NB4 (cell line): ENCODE results near the gene MFAP5.
A peak's percentile ranks its signal among the peaks of the same experiment; 100 is the strongest.

Experiments
- DNase-seq: peaks from one replicate; pipeline ENCODE4 v3.0.0; 2010; ENCODE audit warnings: low read depth
- H3K4me3 ChIP-seq: one replicate; pipeline ENCODE4 v1.5.1; 2011; ENCODE audit warnings: mild to moderate bottlenecking, low read depth, low read length, moderate library complexity
- CTCF ChIP-seq: IDR thresholded peaks from one replicate; pipeline ENCODE4 v1.5.1; 2012; ENCODE audit warnings: low read depth, low read length
- MAX ChIP-seq: IDR thresholded peaks from 2 replicates; pipeline ENCODE4 v1.6.1; 2011; ENCODE audit warnings: low read depth, low read length
- MYC ChIP-seq: IDR thresholded peaks from 2 replicates; pipeline ENCODE4 v1.6.1; 2011; ENCODE audit warnings: low read depth, low read length
- POLR2A ChIP-seq: IDR thresholded peaks from 2 replicates; pipeline ENCODE4 v1.6.1; 2011; ENCODE audit warnings: mild to moderate bottlenecking; ENCODE audit not compliant: insufficient read length; ENCODE audit errors: extremely low read depth

MFAP5 gene

GRCh38 chr12:8662593-8662992 lies at the start of gene MFAP5:
MFAP5 (minus strand) TSS chr12:8662826; CDS start chr12:8662104, 722 bp downstream.
- no peak within 1 kb of the TSS for H3K4me3 ChIP-seq
- no peak for TF ChIP-seq CTCF
- no peak for TF ChIP-seq POLR2A
- no peak for TF ChIP-seq MAX
- no peak for TF ChIP-seq MYC
- no peak for DNase-seq

- DNase-seq = no peak
- TF ChIP-seq MAX (no peak), POLR2A (no peak), MYC (no peak), CTCF (no peak)
- no peak overlapping the region for H3K4me3 ChIP-seq
Measured at GRCh38 chr12:8709124-8709830, 46.7 kb upstream of the MFAP5 start.

- no peak for DNase-seq
- H3K4me3 ChIP-seq = no peak overlapping the region
- no peak for TF ChIP-seq POLR2A
- TF ChIP-seq MYC = no peak
Measured at GRCh38 chr12:8702159-8702558, 39.5 kb upstream of the MFAP5 start.

- DNase-seq = no peak
- no peak overlapping the region for H3K4me3 ChIP-seq
- no peak for TF ChIP-seq MYC
Measured at GRCh38 chr12:8701046-8701660, 38.5 kb upstream of the MFAP5 start.

- TF ChIP-seq MAX (no peak), POLR2A (no peak), CTCF (no peak), MYC (no peak)
- no peak for DNase-seq
- no peak overlapping the region for H3K4me3 ChIP-seq
Measured at GRCh38 chr12:8699714-8700113, 37.1 kb upstream of the MFAP5 start.

- TF ChIP-seq MAX = no peak
- TF ChIP-seq POLR2A = no peak
- no peak for TF ChIP-seq CTCF
- no peak for TF ChIP-seq MYC
- H3K4me3 ChIP-seq = peak overlapping the region; percentile 55
Measured at GRCh38 chr12:8698879-8699278, 36.3 kb upstream of the MFAP5 start.

More at GRCh38 chr12:8698879-8699278, 36.3 kb upstream of the MFAP5 start:
- DNase-seq = no peak
